A549 (cell line): ENCODE results near the gene FUZ. TPM values are rescaled to one million over a fixed set of nuclear protein-coding genes. Genes with fewer than 3 reads are reported as not detected.

Experiments
- ATAC-seq, 2 experiments: fragments of 200-7000 bp in 1 of 2; fragments of >200 bp in 1 of 2; cut with Nextera tagmentation in 1 of 2; cut with Tn5 transposase in 1 of 2; 3 replicates each; pipeline versions ENCODE4 v1.8.0 to v1.9.1; 2018 to 2020; ENCODE audit warnings: mild to moderate bottlenecking in 1 of 2, moderate library complexity in 1 of 2
- CTCF ChIA-PET: fragments of 300-600 bp; sonication (Branson Sonifier 250); formaldehyde crosslinking; extraction: SDS; loops from one replicate; lab custom pipeline; 2021; ENCODE audit warnings: antibody characterized with exemption, inconsistent platforms; lab: Yijun Ruan, JAX
- POLR2A ChIA-PET: fragments of 350-600 bp; formaldehyde crosslinking; extraction: SDS; loops from one replicate; lab custom pipeline; 2021; ENCODE audit warnings: antibody characterized with exemption, inconsistent platforms; lab: Yijun Ruan, JAX
- DNase-seq, 2 experiments: peaks; one replicate each; pipeline versions ENCODE4 v3.0.0 to v3.0.0-alpha.2; 2011 to 2016; ENCODE audit warnings: low read depth in 1 of 2, low spot score in 1 of 2
- FAIRE-seq: peaks from 2 replicates; lab custom pipeline; 2011; peaks lifted over from hg19 to GRCh38; lab: Jason Lieb, UNC
- H3K27ac ChIP-seq, 2 experiments: fragments of >200 bp; sonication (Bioruptor Twin); formaldehyde crosslinking; 3 replicates each; pipeline ENCODE4 v1.5.1; 2016 to 2017
- H3K4me1 ChIP-seq: fragments of >200 bp; sonication (Bioruptor Twin); formaldehyde crosslinking; 3 replicates; pipeline ENCODE4 v1.6.1; 2016
- H3K4me2 ChIP-seq: fragments of >200 bp; sonication (Bioruptor Twin); formaldehyde crosslinking; 3 replicates; pipeline ENCODE4 v1.6.1; 2016
- H3K4me3 ChIP-seq: fragments of >200 bp; sonication (Bioruptor Twin); formaldehyde crosslinking; 3 replicates; pipeline ENCODE4 v1.5.1; 2016
- H3K9me3 ChIP-seq: fragments of >200 bp; sonication (Bioruptor Twin); formaldehyde crosslinking; 3 replicates; pipeline ENCODE4 v1.6.1; 2016
- CBX8 ChIP-seq: fragments of 200-600 bp; sonication (generic); IDR thresholded peaks from 2 replicates; pipeline ENCODE4 v1.6.1; 2016
- CHD4 ChIP-seq: fragments of 200-600 bp; sonication (generic); IDR thresholded peaks from 2 replicates; pipeline ENCODE4 v1.6.1; 2016; ENCODE audit warnings: antibody characterized with exemption, mild to moderate bottlenecking, borderline replicate concordance
- E2F6 ChIP-seq: IDR thresholded peaks from 2 replicates; pipeline ENCODE4 v1.6.1; 2012; ENCODE audit warnings: low read depth, borderline replicate concordance
- EHMT2 ChIP-seq: fragments of 200-600 bp; sonication (generic); IDR thresholded peaks from 2 replicates; pipeline ENCODE4 v1.6.1; 2016; ENCODE audit warnings: antibody characterized with exemption, low read depth, mild to moderate bottlenecking, moderate library complexity
- EP300 ChIP-seq, 2 experiments: fragments of >200 bp; sonication (Bioruptor Twin); formaldehyde crosslinking; IDR thresholded peaks; 2 replicates in 1 of 2; 3 replicates in 1 of 2; pipeline ENCODE4 v1.6.1; 2016 to 2017
- ESRRA ChIP-seq: fragments of 150-350 bp; IDR thresholded peaks from 2 replicates; pipeline ENCODE4 v1.6.1; 2014; ENCODE audit warnings: mild to moderate bottlenecking, low read length, borderline replicate concordance
- FOSB ChIP-seq: fragments of 250-450 bp; sonication (Bioruptor Pico); IDR thresholded peaks from 2 replicates; pipeline ENCODE4 v1.5.0; 2020; ENCODE audit warnings: mild to moderate bottlenecking, moderate library complexity
- FOSL2 ChIP-seq, 2 experiments: fragments of 450-650 bp in 1 of 2; fragments of >200 bp in 1 of 2; sonication (Bioruptor Twin) in 1 of 2; formaldehyde crosslinking; IDR thresholded peaks; 2 replicates each; pipeline versions ENCODE4 v1.5.0 to v1.6.1; 2016 to 2020; ENCODE audit warnings: mild to moderate bottlenecking in 1 of 2, moderate library complexity in 1 of 2
- GATA3 ChIP-seq: IDR thresholded peaks from 2 replicates; pipeline ENCODE4 v1.6.1; 2012; ENCODE audit warnings: borderline replicate concordance
- HDAC2 ChIP-seq: fragments of 200-600 bp; sonication (generic); IDR thresholded peaks from 2 replicates; pipeline ENCODE4 v1.6.1; 2016
- HES2 ChIP-seq: fragments of >200 bp; sonication (Bioruptor Twin); formaldehyde crosslinking; IDR thresholded peaks from 2 replicates; pipeline ENCODE4 v1.6.1; 2016
- HOXB13 ChIP-seq: fragments of 250-450 bp; sonication (Bioruptor Pico); IDR thresholded peaks from 2 replicates; pipeline ENCODE4 v1.5.0; 2020; ENCODE audit warnings: low read depth, mild to moderate bottlenecking, moderate library complexity
- JUN ChIP-seq, 2 experiments: fragments of >200 bp; sonication (Bioruptor Twin); formaldehyde crosslinking; IDR thresholded peaks; 2 replicates in 1 of 2; 3 replicates in 1 of 2; pipeline ENCODE4 v1.6.1; 2016 to 2017
- KDM5A ChIP-seq: fragments of 200-600 bp; sonication (generic); IDR thresholded peaks from 2 replicates; pipeline ENCODE4 v1.6.1; 2016; ENCODE audit warnings: antibody characterized with exemption, mild to moderate bottlenecking
- NR3C1 ChIP-seq: fragments of >200 bp; sonication (Bioruptor Twin); formaldehyde crosslinking; IDR thresholded peaks from 3 replicates; pipeline ENCODE4 v1.6.1; 2017
- PHF8 ChIP-seq: fragments of 200-600 bp; sonication (generic); IDR thresholded peaks from 2 replicates; pipeline ENCODE4 v1.6.1; 2016; ENCODE audit warnings: low read depth, mild to moderate bottlenecking, antibody characterized with exemption, moderate library complexity, borderline replicate concordance
- RAD21 ChIP-seq, 2 experiments: fragments of >200 bp in 1 of 2; sonication (Bioruptor Twin) in 1 of 2; formaldehyde crosslinking in 1 of 2; IDR thresholded peaks in 1 of 2; conservative IDR thresholded peaks in 1 of 2; 2 replicates in 1 of 2; 3 replicates in 1 of 2; pipeline ENCODE4 v1.6.1; 2012 to 2018; ENCODE audit warnings: inconsistent platforms in 1 of 2
- RARB ChIP-seq: fragments of 250-450 bp; sonication (Bioruptor Pico); IDR thresholded peaks from 2 replicates; pipeline ENCODE4 v1.8.0; 2021; ENCODE audit warnings: mild to moderate bottlenecking, moderate library complexity
- RNF2 ChIP-seq: fragments of 200-600 bp; sonication (generic); IDR thresholded peaks from 2 replicates; pipeline ENCODE4 v1.6.1; 2016; ENCODE audit warnings: low read depth, mild to moderate bottlenecking, antibody characterized with exemption, moderate library complexity, borderline replicate concordance
- SMC3 ChIP-seq: fragments of >200 bp; sonication (Bioruptor Twin); formaldehyde crosslinking; IDR thresholded peaks from 3 replicates; pipeline ENCODE4 v1.6.1; 2018; ENCODE audit warnings: inconsistent platforms
- TFCP2L1 ChIP-seq: fragments of 250-450 bp; sonication (Bioruptor Pico); IDR thresholded peaks from 2 replicates; pipeline ENCODE4 v1.5.0; 2021; ENCODE audit warnings: mild to moderate bottlenecking
- ZC3H11A ChIP-seq: fragments of 450-650 bp; IDR thresholded peaks from 2 replicates; pipeline ENCODE4 v1.6.1; 2014; ENCODE audit warnings: antibody characterized with exemption, mild to moderate bottlenecking
- ZNF302 ChIP-seq: fragments of 250-450 bp; sonication (Bioruptor Pico); IDR thresholded peaks from 2 replicates; pipeline ENCODE4 v1.9.0; 2021; ENCODE audit warnings: inconsistent platforms, mild to moderate bottlenecking, moderate library complexity
- ZSCAN20 ChIP-seq: fragments of 250-450 bp; sonication (Bioruptor Pico); IDR thresholded peaks from 2 replicates; pipeline ENCODE4 v1.8.0; 2022; ENCODE audit warnings: mild to moderate bottlenecking, moderate library complexity
- WGBS: methylation state at CpG from one replicate; pipeline ENCODE4 v1.1.6; 2017; ENCODE audit errors: missing lambda C conversion rate; 5-methylcytosine and 5-hydroxymethylcytosine counted together
- polyA plus RNA-seq, 4 experiments: library from polyadenylated mRNA; depleted of rRNA in 3 of 4; stranded (reverse); fragments of >200 nt; fragmentation: RNase III in 1 of 4; extraction: RNeasy Plus Mini Kit Qiagen cat#74134 plus additional on column Dnase treatment in 1 of 4; gene quantifications; 2 replicates in 3 of 4; 3 replicates in 1 of 4; pipeline ENCODE4 v1.2.3, GENCODE V29; 2011 to 2017

The FUZ gene
- polyA plus RNA-seq, 2 of the 4 experiments (the other 2 are of a cell fraction), result 12.5 to 21.7 TPM

GRCh38 chr19:49788857-49789256 lies 24.2 kb downstream of the FUZ start (continued):
- no peak for TF ChIP-seq ZNF302 (CRISPR knock-in tag)
- TF ChIP-seq RARB (CRISPR knock-in tag), result no peak
- TF ChIP-seq PHF8, result no peak
- TF ChIP-seq ESRRA, result no peak

- WGBS, result 88% methylated on average over 5 of the region's 5 CpGs
- 0 out of 3 replicates have a peak, but pooled peaks cover 3% of the 10 kb centered on the region for H3K9me3 ChIP-seq
- H3K27ac ChIP-seq, result no peak overlapping the region
- H3K4me3 ChIP-seq, result no peak overlapping the region
- peaks cover 9% of the 10 kb centered on the region; the same call in 2 of the 3 replicates for H3K4me1 ChIP-seq
- TF ChIP-seq ZC3H11A (no peak), E2F6 (no peak), KDM5A (no peak), HOXB13 (CRISPR knock-in tag) (no peak), EHMT2 (no peak), ESRRA (no peak), JUN (IDR thresholded peaks at IDR 0.05) (no peak), EP300 (IDR thresholded peaks at IDR 0.05) (no peak), ZSCAN20 (no peak), GATA3 (no peak), HES2 (no peak), RNF2 (no peak), SMC3 (no peak), HDAC2 (no peak), CBX8 (no peak), FOSB (CRISPR knock-in tag) (no peak), PHF8 (no peak), RAD21 (conservative IDR thresholded peaks at IDR 0.05 in 1 of 2, IDR thresholded peaks at IDR 0.05 in 1 of 2) (no peak), TFCP2L1 (no peak), CHD4 (no peak)
- FAIRE-seq, result no peak
- no peak overlapping the region for H3K4me2 ChIP-seq
- no peak for DNase-seq
- POLR2A ChIA-PET, result no interaction called here
- no peak for ATAC-seq
- CTCF ChIA-PET, result interaction anchor here (1.3 to 1.8 kb wide), 2 partner anchors 9 to 115 kb away, joined by 4 to 5 read pairs; no protein-coding TSS in a partner anchor
These were observed 25.3 kb downstream of the FUZ start for GRCh38 chr19:49787746-49788145.

GRCh38 chr19:49786376-49786820 lies 26.7 kb downstream of the FUZ start:
- FAIRE-seq, result no peak
- Histone ChIP-seq H3K4me2 (peak overlapping the region; percentile 27), H3K27ac (peak overlapping the region in 1 of 2 experiments; percentile 53; a peak in 3 of 6 replicates), H3K9me3 (0 out of 3 replicates have a peak, but pooled peaks cover 3% of the 10 kb centered on the region), H3K4me1 (peaks cover 9% of the 10 kb centered on the region; the same call in 2 of the 3 replicates)
- 70% methylated on average over 9 of the region's 9 CpGs for WGBS
- CTCF ChIA-PET, result interaction anchor here (0.6 to 1.8 kb wide), 7 partner anchors 19 to 114 kb away, joined by 3 to 9 read pairs (median 3); no protein-coding TSS in a partner anchor
- peak; percentile 46 to 70 for DNase-seq
- POLR2A ChIA-PET, result interaction anchor here (1.4 kb wide), 1 partner anchor 110 kb away, joined by 4 read pairs; the partner anchor contains the start of gene PRMT1
- no peak for TF ChIP-seq FOSL2 (IDR thresholded peaks at IDR 0.05)
- 0 out of 2 replicates have a peak, but pooled peaks have one; percentile 3 for TF ChIP-seq FOSL2 (CRISPR knock-in tag; IDR thresholded peaks at IDR 0.05)
- TF ChIP-seq NR3C1, result no peak
- TF ChIP-seq, all 56 proteins: peak for 1
- peak; percentile 35 to 63; a peak in 5 of 6 replicates for ATAC-seq
- H3K4me3 ChIP-seq, result no peak overlapping the region
